OCI-LY3 (cell line): ENCODE data around the gene THRAP3.

Source experiments
- CTCF ChIP-seq: fragments of 200-600, 300-600 bp; sonication (generic); IDR thresholded peaks from 2 replicates; pipeline ENCODE4 v1.5.1; 2014; ENCODE audit warnings: antibody characterized with exemption, low read length, low read depth
- EZH2phosphoT487 ChIP-seq: fragments of 200-600 bp; shearing (Covaris generic); IDR thresholded peaks from 2 replicates; pipeline ENCODE4 v1.6.1; 2018; ENCODE audit warnings: antibody characterized with exemption, mixed run types, low read depth

- TF ChIP-seq CTCF (no peak), EZH2phosphoT487 (no peak)
Observed at GRCh38 chr1:36206323-36206858, 17.9 kb upstream of the THRAP3 start.
